B cell (primary cell): ENCODE results near the gene ZNF777. TPM values are rescaled to one million over a fixed set of nuclear protein-coding genes. Genes with fewer than 3 reads are reported as not detected.
"Not testable (repeated sequence)": the region's sequence is repeated elsewhere in the genome, so short reads cannot be mapped to it uniquely, and the experiment has no call there.

ENCODE experiments used
- ATAC-seq: fragments of 200-7000 bp; cut with Tn5 transposase; one replicate; pipeline ENCODE4 v1.10.0; 2021; ENCODE audit warnings: low read depth, mild to moderate bottlenecking, moderate number of reproducible peaks, moderate library complexity
- CTCF ChIA-PET: fragments of 350-600 bp; sonication (Branson Sonifier 250); formaldehyde crosslinking; loops from one replicate; lab custom pipeline; 2021; ENCODE audit warnings: antibody characterized with exemption, inconsistent platforms; lab: Charles Lee
- POLR2A ChIA-PET: fragments of 350-600 bp; sonication (Branson Sonifier 250); formaldehyde crosslinking; loops from one replicate; lab custom pipeline; 2021; ENCODE audit warnings: antibody characterized with exemption; lab: Charles Lee
- DNase-seq: peaks from one replicate; pipeline ENCODE4 v3.0.0; 2013
- H2AFZ ChIP-seq: 2 replicates; pipeline ENCODE4 v1.6.1; 2012; ENCODE audit warnings: mild to moderate bottlenecking, low read depth, low read length; ENCODE audit not compliant: insufficient read depth, poor library complexity, severe bottlenecking
- H3K27ac ChIP-seq, 2 donors: 1 replicate in 1 of 2; 2 replicates in 1 of 2; pipeline ENCODE4 v1.5.1; 2012 to 2013; ENCODE audit warnings: low read length in 2 of 2, mild to moderate bottlenecking in 2 of 2, moderate library complexity in 1 of 2
- H3K27me3 ChIP-seq, 4 experiments: fragments of 200-600 bp in 1 of 4; sonication (generic) in 1 of 4; replicated peaks in 1 of 4; 1 replicate in 2 of 4; 2 replicates in 2 of 4; pipeline versions ENCODE4 v1.6.1 to v1.7.0; 2013 to 2016; ENCODE audit warnings: low read length in 3 of 4, mild to moderate bottlenecking in 2 of 4, mixed read lengths in 1 of 4, moderate library complexity in 1 of 4; ENCODE audit not compliant: insufficient read depth in 4 of 4, control insufficient read depth in 3 of 4; ENCODE audit errors: control extremely low read depth in 1 of 4
- H3K36me3 ChIP-seq, 2 experiments: replicated peaks in 1 of 2; 1 replicate in 1 of 2; 2 replicates in 1 of 2; pipeline versions ENCODE4 v1.6.1 to v1.7.1; 2013; ENCODE audit warnings: low read length in 1 of 2; ENCODE audit not compliant: insufficient read depth in 2 of 2, control insufficient read depth in 1 of 2; ENCODE audit errors: control extremely low read depth in 1 of 2, extremely low read depth in 1 of 2
- H3K4me1 ChIP-seq, 2 donors: fragments of 200-600 bp in 1 of 2; sonication (generic) in 1 of 2; 1 replicate in 1 of 2; 2 replicates in 1 of 2; pipeline versions ENCODE4 v1.5.1 to v1.6.1; 2013 to 2017; ENCODE audit warnings: low read length in 2 of 2; ENCODE audit not compliant: control insufficient read depth in 2 of 2, insufficient read depth in 2 of 2
- H3K4me2 ChIP-seq: replicated peaks from 2 replicates; pipeline ENCODE3; 2012; ENCODE audit warnings: mild to moderate bottlenecking, low read depth, low read length; ENCODE audit not compliant: poor library complexity, severe bottlenecking
- H3K4me3 ChIP-seq, 5 experiments: fragments of 200-600 bp in 1 of 5; sonication (generic) in 1 of 5; 1 replicate in 3 of 5; 2 replicates in 2 of 5; pipeline versions ENCODE4 v1.5.1 to v1.7.0; 2011 to 2016; ENCODE audit warnings: low read length in 4 of 5, mild to moderate bottlenecking in 4 of 5, low read depth in 2 of 5, control low read depth in 1 of 5, moderate library complexity in 1 of 5; ENCODE audit not compliant: insufficient read depth in 1 of 5; ENCODE audit errors: control extremely low read depth in 1 of 5, extremely low read depth in 1 of 5
- H3K79me2 ChIP-seq: fragments of 200-600 bp; sonication (generic); one replicate; pipeline ENCODE4 v1.6.0; 2016; ENCODE audit warnings: low read length; ENCODE audit not compliant: control insufficient read depth, insufficient read depth
- H3K9ac ChIP-seq: fragments of 200-600 bp; sonication (generic); 2 replicates; pipeline ENCODE4 v1.6.1; 2017; ENCODE audit warnings: mild to moderate bottlenecking, low read length, moderate library complexity
- H3K9me3 ChIP-seq, 3 donors: one replicate each; pipeline versions ENCODE4 v1.6.1 to v1.7.1; 2013; ENCODE audit warnings: low read length in 2 of 3; ENCODE audit not compliant: control insufficient read depth in 2 of 3, insufficient read depth in 1 of 3; ENCODE audit errors: control extremely low read depth in 1 of 3
- H4K20me1 ChIP-seq: 2 replicates; pipeline ENCODE4 v1.6.0; 2012; ENCODE audit warnings: mild to moderate bottlenecking, low read length; ENCODE audit not compliant: insufficient read depth, control insufficient read depth, poor library complexity, severe bottlenecking
- H3K27ac Mint-ChIP-seq: one replicate; pipeline ENCODE4 v1.8.0; 2021; ENCODE audit warnings: mixed read lengths
- H3K27me3 Mint-ChIP-seq: one replicate; pipeline ENCODE4 v1.8.0; 2021; ENCODE audit warnings: mixed read lengths
- H3K4me1 Mint-ChIP-seq: one replicate; pipeline ENCODE4 v1.8.0; 2021; ENCODE audit warnings: mixed read lengths
- H3K4me3 Mint-ChIP-seq: one replicate; pipeline ENCODE4 v1.8.0; 2021; ENCODE audit warnings: mixed read lengths
- H3K9me3 Mint-ChIP-seq: one replicate; pipeline ENCODE4 v1.8.0; 2022; ENCODE audit warnings: mixed read lengths; ENCODE audit not compliant: insufficient read depth
- EZH2 ChIP-seq: IDR thresholded peaks from 2 replicates; pipeline ENCODE4 v1.6.1; 2012; ENCODE audit warnings: borderline replicate concordance, low read depth, mild to moderate bottlenecking, moderate library complexity, low read length; ENCODE audit not compliant: insufficient read depth, poor library complexity, severe bottlenecking
- WGBS: methylation state at CpG from one replicate; pipeline ENCODE4 v1.1.5; 2013; ENCODE audit warnings: missing lambda C conversion rate; ENCODE audit not compliant: insufficient coverage; 5-methylcytosine and 5-hydroxymethylcytosine counted together
- intact Hi-C: fragments of 100-400 bp; cut with micrococcal nuclease; formaldehyde crosslinking; loops from one replicate; pipeline ENCODE4 v1.10.0; 2022
- polyA plus RNA-seq: library from polyadenylated mRNA; depleted of rRNA; stranded (reverse); fragments of >200 nt; gene quantifications from 2 replicates; pipeline ENCODE4 v1.2.3, GENCODE V29; 2012
- total RNA-seq, 2 donors: library from RNA; stranded (reverse); fragments of 120-200 nt in 1 of 2; gene quantifications; 1 replicate in 1 of 2; 2 replicates in 1 of 2; pipeline versions ENCODE4 v1.2.3 to v1.2.4, GENCODE V29; 2013 to 2022
- TF ChIP-seq, protein P1 (sequence below): fragments of 200-600 bp; IDR thresholded peaks from one replicate; pipeline ENCODE4 v1.8.0; 2022; ENCODE audit warnings: antibody characterized with exemption, mild to moderate bottlenecking

ZNF777 gene
- total and polyA plus RNA-seq, 2 donors (not counting 1 experiment from before 2014, with no cell fraction given) = 8.3 to 16.0 TPM

GRCh38 chr7:149414745-149415390 is 46.0 kb downstream of the ZNF777 start:
- peak; percentile 80 for ATAC-seq
- Histone ChIP-seq H3K4me3 (peak overlapping the region in 4 of 5 experiments; percentile 27 to 52 (median 40)), H3K4me1 (no peaks in the 10 kb centered on the region), H3K79me2 (no peaks in the 10 kb centered on the region), H3K27ac (peak overlapping the region in 1 of 2 donors; percentile 58), H2AFZ (peak overlapping the region; percentile 52), H3K9me3 (peaks cover 0 to 4% (median 0%) of the 10 kb centered on the region in 3 donors), H4K20me1 (no peaks in the 10 kb centered on the region), H3K27me3 (peaks cover 0 to 17% (median 8%) of the 10 kb centered on the region in 4 experiments), H3K4me2 (peak overlapping the region; percentile 41), H3K36me3 (no peaks in the 10 kb centered on the region), H3K9ac (peak overlapping the region; percentile 39)
- peak overlapping the region; percentile 81 for H3K4me3 Mint-ChIP-seq
- ChIA-PET CTCF (no interaction called here), POLR2A (interaction anchor here (0.6 kb wide), 1 partner anchor 9 kb away, joined by 6 read pairs; no protein-coding TSS in a partner anchor)
- DNase-seq = peak; percentile 61
- intact Hi-C loops = no loop called here
- 22% methylated on average over 35 of the region's 36 CpGs for WGBS
- peak overlapping the region; percentile 85 for H3K27ac Mint-ChIP-seq
- TF ChIP-seq, protein P1, sequence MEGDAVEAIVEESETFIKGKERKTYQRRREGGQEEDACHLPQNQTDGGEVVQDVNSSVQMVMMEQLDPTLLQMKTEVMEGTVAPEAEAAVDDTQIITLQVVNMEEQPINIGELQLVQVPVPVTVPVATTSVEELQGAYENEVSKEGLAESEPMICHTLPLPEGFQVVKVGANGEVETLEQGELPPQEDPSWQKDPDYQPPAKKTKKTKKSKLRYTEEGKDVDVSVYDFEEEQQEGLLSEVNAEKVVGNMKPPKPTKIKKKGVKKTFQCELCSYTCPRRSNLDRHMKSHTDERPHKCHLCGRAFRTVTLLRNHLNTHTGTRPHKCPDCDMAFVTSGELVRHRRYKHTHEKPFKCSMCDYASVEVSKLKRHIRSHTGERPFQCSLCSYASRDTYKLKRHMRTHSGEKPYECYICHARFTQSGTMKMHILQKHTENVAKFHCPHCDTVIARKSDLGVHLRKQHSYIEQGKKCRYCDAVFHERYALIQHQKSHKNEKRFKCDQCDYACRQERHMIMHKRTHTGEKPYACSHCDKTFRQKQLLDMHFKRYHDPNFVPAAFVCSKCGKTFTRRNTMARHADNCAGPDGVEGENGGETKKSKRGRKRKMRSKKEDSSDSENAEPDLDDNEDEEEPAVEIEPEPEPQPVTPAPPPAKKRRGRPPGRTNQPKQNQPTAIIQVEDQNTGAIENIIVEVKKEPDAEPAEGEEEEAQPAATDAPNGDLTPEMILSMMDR = no peak
- no peak for TF ChIP-seq EZH2
- H3K4me1 Mint-ChIP-seq = peaks cover 2% of the 10 kb centered on the region
- H3K27me3 Mint-ChIP-seq = peaks cover 36% of the 10 kb centered on the region
- H3K9me3 Mint-ChIP-seq = peaks cover 3% of the 10 kb centered on the region

DNA sequence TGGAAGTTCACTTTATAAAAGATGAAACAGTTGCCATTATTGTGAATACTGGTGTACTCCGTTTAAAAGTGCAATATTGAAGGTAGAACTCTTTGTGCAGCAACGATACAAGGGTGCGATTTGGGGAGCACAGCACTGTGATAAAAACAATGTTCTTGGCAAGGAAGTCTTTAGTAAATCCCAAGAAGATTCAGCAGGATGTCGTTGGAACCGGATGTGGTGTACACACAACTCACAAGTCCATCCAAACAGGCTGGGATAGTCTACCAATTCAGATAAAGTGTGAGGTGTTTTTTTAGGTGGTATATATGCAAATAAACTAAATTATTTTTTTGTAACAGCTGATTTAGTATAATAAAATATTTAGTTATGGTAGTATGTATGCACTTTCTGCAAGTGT is 46.7 kb downstream of the ZNF777 start:
- Mint-ChIP-seq H3K9me3 (peaks cover 3% of the 10 kb centered on the region), H3K27ac (no peak overlapping the region), H3K4me1 (peaks cover 2% of the 10 kb centered on the region), H3K4me3 (no peak overlapping the region), H3K27me3 (peaks cover 37% of the 10 kb centered on the region)
- Histone ChIP-seq H2AFZ (no peak overlapping the region), H3K9me3 (peaks cover 0 to 4% (median 0%) of the 10 kb centered on the region in 3 donors), H3K79me2 (no peaks in the 10 kb centered on the region), H3K36me3 (no peaks in the 10 kb centered on the region), H3K9ac (no peak overlapping the region), H3K4me1 (no peaks in the 10 kb centered on the region), H3K27me3 (peaks cover 0 to 17% (median 8%) of the 10 kb centered on the region in 4 experiments), H3K4me2 (no peak overlapping the region), H3K27ac (no peak overlapping the region), H4K20me1 (no peaks in the 10 kb centered on the region), H3K4me3 (no peak overlapping the region)
- CTCF ChIA-PET = no interaction called here
- ATAC-seq = no peak
- WGBS = 77% methylated on average over 3 of the region's 5 CpGs
- intact Hi-C loops = no loop called here
- no peak for DNase-seq
- TF ChIP-seq, protein P1 = no peak
- POLR2A ChIA-PET = no interaction called here

DNA sequence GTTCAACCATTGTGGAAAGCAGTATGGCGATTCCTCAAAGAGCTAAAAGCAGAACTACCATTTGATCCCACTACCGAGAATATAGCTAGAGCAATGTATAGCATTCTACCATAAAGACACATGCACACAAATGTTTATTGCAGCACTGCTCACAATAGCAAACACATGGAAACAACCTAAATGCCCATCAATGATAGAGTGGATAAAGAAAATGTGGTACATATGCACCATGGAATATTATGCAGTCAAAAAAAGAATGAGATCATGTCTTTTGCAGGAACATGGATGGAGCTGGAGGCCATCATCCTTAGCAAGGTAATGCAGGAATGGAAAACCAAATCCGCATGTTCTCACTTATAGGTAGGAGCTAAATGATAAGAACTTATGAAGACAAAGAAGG is 47.8 kb downstream of the ZNF777 start:
- H3K27ac Mint-ChIP-seq, H4K20me1 ChIP-seq, DNase-seq, POLR2A ChIA-PET, H3K4me3 Mint-ChIP-seq, H2AFZ ChIP-seq, H3K4me1 Mint-ChIP-seq, H3K4me2 ChIP-seq, H3K27ac ChIP-seq, H3K9me3 ChIP-seq, H3K9me3 Mint-ChIP-seq, H3K36me3 ChIP-seq, H3K4me1 ChIP-seq, H3K4me3 ChIP-seq, H3K79me2 ChIP-seq, intact Hi-C loops, H3K9ac ChIP-seq, ATAC-seq: not testable (repeated sequence)
- peaks cover 0 to 17% (median 8%) of the 10 kb centered on the region in 4 experiments for H3K27me3 ChIP-seq
- peaks cover 46% of the 10 kb centered on the region for H3K27me3 Mint-ChIP-seq
- WGBS = no CpG with 5 or more reads among the region's 3 CpGs
- CTCF ChIA-PET = interaction anchor here (0.7 kb wide), 1 partner anchor 154 kb away, joined by 3 read pairs; no protein-coding TSS in a partner anchor
